ENCODE data around the gene NPC2. TPM values are rescaled to one million over a fixed set of nuclear protein-coding genes. Genes with fewer than 3 reads are reported as not detected.

NPC2 gene
- total RNA-seq, 1 donor: 252 TPM

GRCh38 chr14:74495356-74495755 lies 2.3 kb upstream of the NPC2 start:
- DNase-seq (ENCODE audit: low read depth): peak; percentile 69
- H3K4me3 ChIP-seq (ENCODE audit: low read depth, low read length): no peak overlapping the region

DNA sequence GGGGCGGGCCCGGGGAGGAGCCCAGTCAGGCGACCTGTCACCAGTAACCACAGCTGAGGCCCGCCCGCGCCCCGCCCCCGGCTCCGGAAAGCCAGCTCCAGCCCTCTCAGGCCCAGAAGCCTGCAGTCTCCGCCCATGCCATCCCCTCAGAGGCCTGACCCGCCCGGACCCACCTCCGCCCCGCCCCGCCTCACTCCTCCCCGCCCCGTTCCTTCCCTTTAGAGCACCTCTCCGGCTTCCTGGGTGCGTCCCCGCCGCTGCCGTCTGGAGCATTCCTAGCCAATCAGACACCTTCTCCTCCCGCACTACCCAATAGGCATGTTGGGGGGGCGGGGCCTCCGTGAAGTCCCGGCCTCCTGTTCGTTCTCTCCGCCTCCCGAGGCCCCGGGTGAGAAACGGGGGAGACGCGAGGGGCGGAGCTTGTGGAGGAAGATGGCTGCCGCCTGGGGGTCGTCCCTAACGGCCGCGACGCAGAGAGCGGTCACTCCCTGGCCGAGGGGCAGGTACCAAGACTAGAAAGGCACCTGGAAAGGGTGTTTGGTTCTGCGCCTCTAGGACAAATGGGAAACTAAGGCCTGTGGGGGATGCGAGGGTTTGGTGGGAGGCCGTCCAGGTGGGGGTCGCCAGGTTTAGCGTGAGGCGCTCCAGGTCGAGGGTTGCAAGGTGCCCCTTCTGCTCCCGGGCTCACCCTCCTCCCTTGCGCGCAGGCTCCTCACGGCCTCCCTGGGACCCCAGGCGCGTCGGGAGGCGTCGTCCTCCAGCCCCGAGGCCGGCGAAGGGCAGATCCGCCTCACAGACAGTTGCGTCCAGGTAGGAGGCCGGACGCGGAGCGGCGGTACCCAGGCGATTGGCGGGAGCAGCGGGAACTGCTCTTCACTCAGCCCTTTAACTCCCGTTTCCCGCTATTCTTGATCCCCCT lies 497 bp upstream of the NPC2 start, which contains the start of gene ISCA2:
ISCA2 (plus strand) TSS at position 423 of the 919 bp plus-strand sequence; CDS start at position 433, 10 bp downstream.
- TF ChIP-seq, protein P1, sequence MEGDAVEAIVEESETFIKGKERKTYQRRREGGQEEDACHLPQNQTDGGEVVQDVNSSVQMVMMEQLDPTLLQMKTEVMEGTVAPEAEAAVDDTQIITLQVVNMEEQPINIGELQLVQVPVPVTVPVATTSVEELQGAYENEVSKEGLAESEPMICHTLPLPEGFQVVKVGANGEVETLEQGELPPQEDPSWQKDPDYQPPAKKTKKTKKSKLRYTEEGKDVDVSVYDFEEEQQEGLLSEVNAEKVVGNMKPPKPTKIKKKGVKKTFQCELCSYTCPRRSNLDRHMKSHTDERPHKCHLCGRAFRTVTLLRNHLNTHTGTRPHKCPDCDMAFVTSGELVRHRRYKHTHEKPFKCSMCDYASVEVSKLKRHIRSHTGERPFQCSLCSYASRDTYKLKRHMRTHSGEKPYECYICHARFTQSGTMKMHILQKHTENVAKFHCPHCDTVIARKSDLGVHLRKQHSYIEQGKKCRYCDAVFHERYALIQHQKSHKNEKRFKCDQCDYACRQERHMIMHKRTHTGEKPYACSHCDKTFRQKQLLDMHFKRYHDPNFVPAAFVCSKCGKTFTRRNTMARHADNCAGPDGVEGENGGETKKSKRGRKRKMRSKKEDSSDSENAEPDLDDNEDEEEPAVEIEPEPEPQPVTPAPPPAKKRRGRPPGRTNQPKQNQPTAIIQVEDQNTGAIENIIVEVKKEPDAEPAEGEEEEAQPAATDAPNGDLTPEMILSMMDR (IDR thresholded peaks at IDR 0.05; ENCODE audit: insufficient read depth, low read depth, low read length): no peak
- peak; percentile 100 for DNase-seq (ENCODE audit: low read depth)
- peak within 1 kb of the TSS; percentile 94 for H3K4me3 ChIP-seq (ENCODE audit: low read depth, low read length)

More at GRCh38 chr14:74495356-74495755, 2.3 kb upstream of the NPC2 start:
- TF ChIP-seq, protein P1 (IDR thresholded peaks at IDR 0.05; ENCODE audit: insufficient read depth, low read depth, low read length): no peak

- DNase-seq (ENCODE audit: low read depth): peak; percentile 55
- H3K4me3 ChIP-seq (ENCODE audit: low read depth, low read length): peak overlapping the region; percentile 90
- TF ChIP-seq, protein P1 (IDR thresholded peaks at IDR 0.05; ENCODE audit: insufficient read depth, low read depth, low read length): no peak
Measured at GRCh38 chr14:74491956-74492775, 939 bp downstream of the NPC2 start.

DNA sequence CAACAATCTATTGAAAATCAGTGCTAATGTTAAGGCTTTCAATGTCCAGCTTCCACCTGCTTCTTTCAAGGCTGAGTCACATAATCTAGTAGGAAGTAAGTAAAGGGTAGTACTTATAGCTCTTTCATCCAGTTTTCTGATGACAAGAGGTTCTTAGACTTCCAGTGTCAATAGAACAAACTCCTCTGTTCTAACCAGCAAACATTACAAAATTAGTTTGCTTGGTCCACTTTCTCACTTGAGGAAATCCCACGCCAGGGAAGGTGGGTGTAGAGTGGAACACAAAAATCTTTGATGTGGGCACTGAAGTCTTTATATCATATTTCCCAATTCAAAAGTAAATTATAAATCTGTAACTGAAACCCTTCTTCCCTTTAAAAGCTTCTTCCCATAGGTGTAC lies 2.6 kb downstream of the NPC2 start:
- TF ChIP-seq, protein P1 (IDR thresholded peaks at IDR 0.05; ENCODE audit: insufficient read depth, low read depth, low read length): no peak
- no peak for DNase-seq (ENCODE audit: low read depth)
- no peak overlapping the region for H3K4me3 ChIP-seq (ENCODE audit: low read depth, low read length)

GRCh38 chr14:74488786-74489397 lies 4.2 kb downstream of the NPC2 start:
- TF ChIP-seq, protein P1 (IDR thresholded peaks at IDR 0.05; ENCODE audit: insufficient read depth, low read depth, low read length): no peak

GRCh38 chr14:74486164-74486563 lies 6.9 kb downstream of the NPC2 start:
- TF ChIP-seq, protein P1 (IDR thresholded peaks at IDR 0.05; ENCODE audit: insufficient read depth, low read depth, low read length): no peak
- H3K4me3 ChIP-seq (ENCODE audit: low read depth, low read length): no peak overlapping the region
- DNase-seq (ENCODE audit: low read depth): no peak

More at GRCh38 chr14:74488786-74489397, 4.2 kb downstream of the NPC2 start:
- no peak overlapping the region for H3K4me3 ChIP-seq (ENCODE audit: low read depth, low read length)
- DNase-seq (ENCODE audit: low read depth): peak; percentile 67
